Upper lobe of left lung (tissue), 6 donors: Measurements from ENCODE around the gene PSME3. TPM values are rescaled to one million over a fixed set of nuclear protein-coding genes. Genes with fewer than 3 reads are reported as not detected.
"Not testable (repeated sequence)": the region's sequence is repeated elsewhere in the genome, so short reads cannot be mapped to it uniquely, and the experiment has no call there.

Experiments
- ATAC-seq, 2 donors: fragments of 200-7000 bp; cut with Tn5 transposase; one replicate each; pipeline ENCODE4 v1.9.1; 2022; ENCODE audit warnings: mild to moderate bottlenecking in 2 of 2, moderate library complexity in 2 of 2; ENCODE audit not compliant: low FRiP score in 2 of 2
- DNase-seq, 2 donors: peaks; one replicate each; pipeline ENCODE4 v3.0.0-alpha.2; 2019 to 2020
- H3K27ac ChIP-seq, 4 donors: fragments of 200-600 bp; sonication (generic); one replicate each; pipeline ENCODE4 v1.5.1; 2016 to 2019
- H3K27me3 ChIP-seq, 4 donors: fragments of 200-600 bp; sonication (generic); one replicate each; pipeline ENCODE4 v1.5.1; 2017 to 2019
- H3K36me3 ChIP-seq, 4 donors: fragments of 200-600 bp; sonication (generic); one replicate each; pipeline ENCODE4 v1.5.1; 2016 to 2019
- H3K4me1 ChIP-seq, 4 donors: fragments of 200-600 bp; sonication (generic); one replicate each; pipeline ENCODE4 v1.5.1; 2018 to 2019
- H3K4me3 ChIP-seq, 4 donors: fragments of 200-600 bp; sonication (generic); one replicate each; pipeline ENCODE4 v1.5.1; 2017 to 2019; ENCODE audit warnings: mild to moderate bottlenecking in 2 of 4, moderate library complexity in 1 of 4
- H3K9me3 ChIP-seq, 4 donors: fragments of 200-600 bp; sonication (generic); one replicate each; pipeline ENCODE4 v1.5.1; 2018 to 2019
- EP300 ChIP-seq, 4 donors: sonication (generic); formaldehyde crosslinking; IDR thresholded peaks; one replicate each; pipeline ENCODE4 v1.5.1; 2017; ENCODE audit warnings: antibody characterized with exemption in 4 of 4, control low read depth in 2 of 4
- POLR2A ChIP-seq, 4 donors: fragments of 450-650 bp; IDR thresholded peaks; one replicate each; pipeline ENCODE4 v1.5.1; 2016 to 2017; ENCODE audit warnings: antibody characterized with exemption in 4 of 4, mild to moderate bottlenecking in 2 of 4
- POLR2AphosphoS5 ChIP-seq, 2 donors: sonication (generic); formaldehyde crosslinking; IDR thresholded peaks; one replicate each; pipeline ENCODE4 v1.5.1; 2017; ENCODE audit warnings: antibody characterized with exemption in 2 of 2
- WGBS, 2 donors: methylation state at CpG; one replicate each; pipeline ENCODE4 v1.1.5; 2017 to 2018; 5-methylcytosine and 5-hydroxymethylcytosine counted together
- total RNA-seq, 6 donors: library from RNA; depleted of rRNA in 4 of 6; stranded (reverse); fragments of >200 nt in 4 of 6; gene quantifications; one replicate each; pipeline versions ENCODE4 v1.1.0 to v1.2.1, GENCODE V29; 2016 to 2021
- TF ChIP-seq, protein P1 (sequence below), 6 experiments: fragments of 450-650 bp in 4 of 6; fragments of 200-600 bp in 2 of 6; sonication (generic) in 2 of 6; IDR thresholded peaks; one replicate each; pipeline ENCODE4 v1.5.1; 2016 to 2019; ENCODE audit warnings: antibody characterized with exemption in 6 of 6
- donor health status: DM: no; HTN: no; CAD: no; lungs with moderate emphysema.
- donor health status: DM: no; HTN: yes; CAD: no; lungs with severe emphysema.

The PSME3 gene
- total RNA-seq, 6 donors from 2014 or later: 67.5 to 102 (median 75.8) TPM

DNA sequence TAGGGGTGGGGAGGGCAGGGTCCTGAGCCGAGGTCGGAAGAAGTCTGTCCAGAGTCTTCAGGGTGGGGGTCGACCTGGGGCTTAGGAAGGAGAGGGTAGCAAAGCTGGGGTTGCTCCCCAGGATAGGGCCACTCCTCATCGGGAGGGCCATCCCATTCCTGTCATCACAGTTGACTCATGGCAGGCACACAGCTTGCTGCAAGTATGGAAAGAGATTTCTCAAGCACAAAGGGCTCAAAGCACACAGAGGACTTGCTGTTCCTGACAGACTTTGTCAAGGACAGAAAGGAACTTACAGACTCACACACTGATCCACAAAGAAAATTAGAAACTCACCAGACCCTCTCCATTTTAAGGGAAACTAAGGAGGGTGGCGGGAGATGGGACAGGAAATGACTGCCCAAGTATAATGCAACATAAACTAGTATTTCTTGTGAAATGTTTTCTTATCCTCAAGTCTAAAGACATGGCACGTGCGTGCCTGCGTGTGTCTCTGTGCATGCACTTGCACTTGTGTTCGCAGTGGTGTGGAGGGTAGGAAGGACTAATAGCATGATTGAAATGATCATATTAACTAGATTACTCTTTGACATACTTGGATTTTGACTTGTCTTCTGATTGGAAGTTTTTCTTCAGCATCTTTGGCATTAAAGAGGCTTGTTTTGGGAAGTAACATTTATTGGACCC lies 13.5 kb downstream of the PSME3 start:
- H3K27ac ChIP-seq: peak overlapping the region; percentile 57 to 77 (median 74)
- H3K4me1 ChIP-seq: peaks cover 37 to 55% (median 45%) of the 10 kb centered on the region in 4 donors
- DNase-seq: peak in 1 of 2 donors; percentile 50

DNA sequence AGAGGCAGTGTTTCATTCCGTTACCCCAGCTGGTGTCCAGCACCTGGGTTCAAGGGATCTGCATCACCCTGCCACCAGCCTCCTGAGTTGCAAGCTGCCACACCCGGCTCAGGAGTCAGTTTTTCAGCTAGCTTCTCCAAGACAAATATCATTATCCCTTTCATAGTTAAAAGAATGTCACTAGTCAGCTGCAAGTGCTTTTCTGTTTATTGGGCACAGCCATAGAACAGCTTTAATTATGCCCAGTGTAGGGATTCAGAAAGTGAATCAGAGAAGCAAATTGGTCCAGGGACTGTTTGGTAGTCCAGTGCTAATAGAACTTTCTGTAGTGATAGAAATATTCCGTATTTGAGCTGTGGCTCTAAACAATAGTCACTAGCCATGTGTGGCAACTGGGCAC lies 14.9 kb downstream of the PSME3 start:
- no peak for ATAC-seq
- peaks cover 37 to 55% (median 45%) of the 10 kb centered on the region in 4 donors for H3K4me1 ChIP-seq

More for the DNA sequence above, 13.5 kb downstream of the PSME3 start:
- H3K4me3 ChIP-seq: no peak overlapping the region
- peaks cover 6 to 44% (median 33%) of the 10 kb centered on the region in 4 donors for H3K36me3 ChIP-seq
- TF ChIP-seq POLR2AphosphoS5 (IDR thresholded peaks at IDR 0.05) (peak; percentile 55 to 57), EP300 (IDR thresholded peaks at IDR 0.05) (peak in 1 of 4 donors; percentile 62), POLR2A (IDR thresholded peaks at IDR 0.05) (no peak)
- 62 to 66% methylated on average over 7 to 9 of the region's 9 CpGs for WGBS, 2 donors
- ATAC-seq: peak in 1 of 2 donors; percentile 31
- H3K9me3 ChIP-seq: no peaks in the 10 kb centered on the region
- H3K27me3 ChIP-seq: no peaks in the 10 kb centered on the region

DNA sequence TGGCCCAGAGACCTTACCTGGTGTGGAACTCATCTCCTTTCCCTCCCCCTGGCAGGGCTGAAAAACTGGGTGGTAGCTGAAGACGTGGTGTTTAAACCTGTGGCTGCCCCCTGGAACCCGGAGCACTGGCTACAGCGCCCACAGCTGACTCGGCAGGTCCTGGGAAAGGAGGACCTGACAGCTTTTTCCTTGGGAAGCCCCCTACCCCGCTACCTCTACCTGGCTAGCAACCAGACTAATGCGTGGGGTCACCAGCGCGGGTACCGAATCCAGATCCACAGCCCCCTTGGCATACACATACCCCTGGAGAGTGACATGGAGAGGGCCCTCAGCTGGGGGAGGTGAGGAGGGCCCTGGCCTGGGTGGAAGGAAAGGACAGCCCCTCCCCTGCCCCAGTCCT lies 15.8 kb downstream of the PSME3 start:
- no peaks in the 10 kb centered on the region for H3K9me3 ChIP-seq
- peak overlapping the region in 2 of 4 donors; percentile 39 to 46 for H3K27ac ChIP-seq
- DNase-seq: no peak
- no peak overlapping the region for H3K4me3 ChIP-seq
- TF ChIP-seq, protein P1, sequence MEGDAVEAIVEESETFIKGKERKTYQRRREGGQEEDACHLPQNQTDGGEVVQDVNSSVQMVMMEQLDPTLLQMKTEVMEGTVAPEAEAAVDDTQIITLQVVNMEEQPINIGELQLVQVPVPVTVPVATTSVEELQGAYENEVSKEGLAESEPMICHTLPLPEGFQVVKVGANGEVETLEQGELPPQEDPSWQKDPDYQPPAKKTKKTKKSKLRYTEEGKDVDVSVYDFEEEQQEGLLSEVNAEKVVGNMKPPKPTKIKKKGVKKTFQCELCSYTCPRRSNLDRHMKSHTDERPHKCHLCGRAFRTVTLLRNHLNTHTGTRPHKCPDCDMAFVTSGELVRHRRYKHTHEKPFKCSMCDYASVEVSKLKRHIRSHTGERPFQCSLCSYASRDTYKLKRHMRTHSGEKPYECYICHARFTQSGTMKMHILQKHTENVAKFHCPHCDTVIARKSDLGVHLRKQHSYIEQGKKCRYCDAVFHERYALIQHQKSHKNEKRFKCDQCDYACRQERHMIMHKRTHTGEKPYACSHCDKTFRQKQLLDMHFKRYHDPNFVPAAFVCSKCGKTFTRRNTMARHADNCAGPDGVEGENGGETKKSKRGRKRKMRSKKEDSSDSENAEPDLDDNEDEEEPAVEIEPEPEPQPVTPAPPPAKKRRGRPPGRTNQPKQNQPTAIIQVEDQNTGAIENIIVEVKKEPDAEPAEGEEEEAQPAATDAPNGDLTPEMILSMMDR (IDR thresholded peaks at IDR 0.05): no peak
- TF ChIP-seq POLR2AphosphoS5 (IDR thresholded peaks at IDR 0.05): no peak
- no peak for TF ChIP-seq EP300 (IDR thresholded peaks at IDR 0.05)
- TF ChIP-seq POLR2A (IDR thresholded peaks at IDR 0.05): no peak
- no peak for ATAC-seq
- peaks cover 0 to 21% (median 14%) of the 10 kb centered on the region in 4 donors for H3K36me3 ChIP-seq
- peaks cover 36 to 48% (median 42%) of the 10 kb centered on the region in 4 donors for H3K4me1 ChIP-seq
- H3K27me3 ChIP-seq: no peaks in the 10 kb centered on the region
- WGBS, 2 donors: 93 to 94% methylated on average over 8 to 9 of the region's 9 CpGs

More for the DNA sequence above, 14.9 kb downstream of the PSME3 start:
- Histone ChIP-seq H3K27me3 (no peaks in the 10 kb centered on the region), H3K9me3 (no peaks in the 10 kb centered on the region), H3K27ac (peak overlapping the region in 1 of 4 donors; percentile 77), H3K36me3 (peaks cover under 1 to 31% (median 20%) of the 10 kb centered on the region in 4 donors), H3K4me3 (no peak overlapping the region)
- no peak for DNase-seq
- WGBS, 2 donors: 78 to 91% methylated on average over 3 of the region's 3 CpGs
- no peak for TF ChIP-seq POLR2A (IDR thresholded peaks at IDR 0.05)
- TF ChIP-seq POLR2AphosphoS5 (IDR thresholded peaks at IDR 0.05): no peak
- TF ChIP-seq, protein P1 (IDR thresholded peaks at IDR 0.05): no peak
- no peak for TF ChIP-seq EP300 (IDR thresholded peaks at IDR 0.05)

DNA sequence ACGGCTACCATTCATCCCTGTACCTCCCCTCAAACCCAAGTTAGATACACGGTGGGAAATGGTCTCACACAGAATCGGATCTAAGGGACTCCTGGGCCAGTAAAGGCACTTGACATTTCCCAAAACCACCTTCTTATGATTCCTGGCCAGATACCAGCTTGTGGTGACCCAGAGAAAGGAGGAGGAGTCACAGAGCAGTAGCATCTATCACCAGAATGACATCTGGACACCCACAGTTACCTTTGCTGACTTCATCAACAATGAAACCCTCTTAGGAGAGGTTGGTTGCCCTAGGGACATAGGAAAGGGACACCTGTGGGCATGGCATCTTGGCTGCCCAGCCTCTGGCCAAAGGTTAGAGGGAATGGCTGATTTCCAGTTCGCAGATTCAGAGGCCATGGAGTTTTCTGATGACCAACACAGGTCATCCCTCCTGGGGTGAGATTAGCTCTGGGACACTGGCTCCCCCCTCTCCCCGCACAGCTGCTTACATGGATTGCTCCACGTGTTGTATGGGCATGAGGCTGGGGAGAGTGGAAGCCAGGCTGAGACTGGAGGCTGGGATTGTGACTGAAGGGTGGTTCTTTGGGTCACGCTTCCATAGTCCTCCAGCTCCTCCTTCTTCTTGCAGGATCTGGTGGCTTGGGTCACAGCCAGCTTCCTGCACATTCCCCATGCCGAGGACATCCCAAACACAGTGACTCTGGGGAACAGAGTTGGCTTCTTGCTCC lies 16.4 kb downstream of the PSME3 start:
- H3K36me3 ChIP-seq: peaks cover 0 to 16% (median 8%) of the 10 kb centered on the region in 4 donors
- peaks cover 30 to 47% (median 38%) of the 10 kb centered on the region in 4 donors for H3K4me1 ChIP-seq
- H3K27ac ChIP-seq: peak overlapping the region in 2 of 4 donors; percentile 39 to 46
- DNase-seq (no peak), ATAC-seq (no peak)
- 61 to 66% methylated on average over 6 to 8 of the region's 8 CpGs for WGBS, 2 donors
- no peaks in the 10 kb centered on the region for H3K27me3 ChIP-seq
- H3K9me3 ChIP-seq: no peaks in the 10 kb centered on the region
- TF ChIP-seq POLR2A (IDR thresholded peaks at IDR 0.05) (no peak), POLR2AphosphoS5 (IDR thresholded peaks at IDR 0.05) (peak in 1 of 2 donors; percentile 31), EP300 (IDR thresholded peaks at IDR 0.05) (no peak)
- TF ChIP-seq, protein P1 (IDR thresholded peaks at IDR 0.05): no peak
- peak overlapping the region in 2 of 4 donors; percentile 8 to 19 for H3K4me3 ChIP-seq

DNA sequence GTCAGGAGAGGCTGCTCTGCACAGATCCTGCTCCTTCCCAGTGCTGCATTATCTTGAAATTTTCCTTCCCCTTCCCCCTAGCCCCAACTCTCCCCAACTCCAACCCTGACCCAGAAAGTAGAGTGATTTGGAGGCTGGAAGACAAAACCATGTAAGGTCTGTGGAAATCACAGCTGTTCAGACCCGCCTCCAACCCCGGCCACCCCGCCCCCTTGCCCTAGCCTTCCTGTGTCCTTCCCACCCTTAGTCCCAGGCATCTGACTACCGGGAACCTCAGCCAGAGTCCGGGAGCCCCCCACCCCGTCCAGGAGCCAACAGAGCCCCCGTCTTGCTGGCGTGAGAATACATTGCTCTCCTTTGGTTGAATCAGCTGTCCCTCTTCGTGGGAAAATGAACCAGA lies 17.8 kb downstream of the PSME3 start, which contains the start of gene AOC3:
TSS of gene AOC3 (plus strand) at position 246 of the 400 bp plus-strand sequence. CDS start at position 391, 145 bp downstream.
- Histone ChIP-seq H3K4me1 (peaks cover 20 to 38% (median 27%) of the 10 kb centered on the region in 4 donors), H3K36me3 (peaks cover 0 to 2% (median 0%) of the 10 kb centered on the region in 4 donors), H3K27ac (peak within 1 kb of the TSS; percentile 64 to 88 (median 80)), H3K9me3 (no peaks in the 10 kb centered on the region), H3K27me3 (no peaks in the 10 kb centered on the region), H3K4me3 (peak within 1 kb of the TSS in 3 of 4 donors; percentile 40 to 51 (median 48))
- peak; percentile 15 to 38 for ATAC-seq
- WGBS, 2 donors: 40 to 56% methylated on average over 6 to 9 of the region's 9 CpGs
- DNase-seq: peak in 1 of 2 donors; percentile 86
- peak in 1 of 4 donors; percentile 45 for TF ChIP-seq POLR2A (IDR thresholded peaks at IDR 0.05)
- TF ChIP-seq POLR2AphosphoS5 (IDR thresholded peaks at IDR 0.05): no peak
- no peak for TF ChIP-seq EP300 (IDR thresholded peaks at IDR 0.05)
- TF ChIP-seq, protein P1 (IDR thresholded peaks at IDR 0.05): no peak

DNA sequence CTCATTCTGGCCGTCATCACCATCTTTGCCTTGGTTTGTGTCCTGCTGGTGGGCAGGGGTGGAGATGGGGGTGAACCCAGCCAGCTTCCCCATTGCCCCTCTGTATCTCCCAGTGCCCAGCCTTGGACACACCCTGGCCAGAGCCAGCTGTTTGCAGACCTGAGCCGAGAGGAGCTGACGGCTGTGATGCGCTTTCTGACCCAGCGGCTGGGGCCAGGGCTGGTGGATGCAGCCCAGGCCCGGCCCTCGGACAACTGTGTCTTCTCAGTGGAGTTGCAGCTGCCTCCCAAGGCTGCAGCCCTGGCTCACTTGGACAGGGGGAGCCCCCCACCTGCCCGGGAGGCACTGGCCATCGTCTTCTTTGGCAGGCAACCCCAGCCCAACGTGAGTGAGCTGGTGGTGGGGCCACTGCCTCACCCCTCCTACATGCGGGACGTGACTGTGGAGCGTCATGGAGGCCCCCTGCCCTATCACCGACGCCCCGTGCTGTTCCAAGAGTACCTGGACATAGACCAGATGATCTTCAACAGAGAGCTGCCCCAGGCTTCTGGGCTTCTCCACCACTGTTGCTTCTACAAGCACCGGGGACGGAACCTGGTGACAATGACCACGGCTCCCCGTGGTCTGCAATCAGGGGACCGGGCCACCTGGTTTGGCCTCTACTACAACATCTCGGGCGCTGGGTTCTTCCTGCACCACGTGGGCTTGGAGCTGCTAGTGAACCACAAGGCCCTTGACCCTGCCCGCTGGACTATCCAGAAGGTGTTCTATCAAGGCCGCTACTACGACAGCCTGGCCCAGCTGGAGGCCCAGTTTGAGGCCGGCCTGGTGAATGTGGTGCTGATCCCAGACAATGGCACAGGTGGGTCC lies 18.4 kb downstream of the PSME3 start:
- peaks cover 14 to 36% (median 20%) of the 10 kb centered on the region in 4 donors for H3K4me1 ChIP-seq
- ATAC-seq, H3K27me3 ChIP-seq, H3K9me3 ChIP-seq, H3K36me3 ChIP-seq: not testable (repeated sequence)
- WGBS, 2 donors: 81 to 93% methylated on average over 2 to 10 of the region's 28 CpGs
- peak overlapping the region in 3 of 4 donors; percentile 40 to 51 (median 48) for H3K4me3 ChIP-seq
- peak overlapping the region; percentile 64 to 88 (median 80) for H3K27ac ChIP-seq
- DNase-seq: peak in 1 of 2 donors; percentile 53
